Stimulated activated effector memory CD8-positive, alpha-beta T cell treated with anti-CD3 and anti-CD28 coated beads, Interleukin-12 subunit alpha, Interleukin-12 subunit beta, amount 100 ng/mL, for 72 hours (primary cell): ENCODE results near the gene IQGAP2.

Source experiments
- ATAC-seq: fragments of 150-1000 bp; cut with Tn5 transposase; 2 replicates; pipeline ENCODE4 v1.10.0; 2021
- DNase-seq, 2 donors: peaks; one replicate each; pipeline ENCODE4 v3.0.0; 2021 to 2022; ENCODE audit warnings: low spot score in 2 of 2
- H3K27ac Mint-ChIP-seq: one replicate; pipeline ENCODE4 v1.8.0; 2022; ENCODE audit warnings: mild to moderate bottlenecking, mixed read lengths
- H3K36me3 Mint-ChIP-seq: one replicate; pipeline ENCODE4 v1.8.0; 2022; ENCODE audit warnings: mild to moderate bottlenecking, mixed read lengths
- H3K4me1 Mint-ChIP-seq: one replicate; pipeline ENCODE4 v1.8.0; 2022; ENCODE audit warnings: mixed read lengths
- H3K4me3 Mint-ChIP-seq: one replicate; pipeline ENCODE4 v1.8.0; 2022; ENCODE audit warnings: mild to moderate bottlenecking, mixed read lengths
- H3K9me3 Mint-ChIP-seq: one replicate; pipeline ENCODE4 v1.8.0; 2022; ENCODE audit warnings: mixed read lengths

IQGAP2 gene

DNA sequence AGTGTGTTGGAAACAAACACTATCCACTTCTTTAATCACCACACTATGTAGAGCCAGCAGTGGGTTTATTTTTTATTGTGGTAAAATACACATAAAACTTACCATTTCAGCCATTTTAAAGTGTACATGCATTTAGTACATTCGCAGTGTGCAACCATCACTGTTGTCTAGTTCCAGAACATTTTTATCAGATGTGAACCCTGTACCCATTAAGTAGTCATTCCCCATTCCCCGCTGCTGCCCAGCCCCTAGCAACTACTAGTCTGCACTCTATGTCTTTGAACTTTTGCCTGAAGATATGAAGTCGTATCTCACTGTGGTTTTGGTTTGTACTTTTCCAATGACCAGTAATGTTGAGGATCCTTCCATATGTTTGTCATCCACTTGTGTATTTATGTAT, 282.6 kb downstream of the IQGAP2 start:
- Mint-ChIP-seq H3K9me3 (no peaks in the 10 kb centered on the region), H3K27ac (no peak overlapping the region), H3K36me3 (peaks cover 78% of the 10 kb centered on the region), H3K4me3 (no peak overlapping the region), H3K4me1 (peaks cover 23% of the 10 kb centered on the region)
- ATAC-seq, result no peak
- DNase-seq, result no peak

DNA sequence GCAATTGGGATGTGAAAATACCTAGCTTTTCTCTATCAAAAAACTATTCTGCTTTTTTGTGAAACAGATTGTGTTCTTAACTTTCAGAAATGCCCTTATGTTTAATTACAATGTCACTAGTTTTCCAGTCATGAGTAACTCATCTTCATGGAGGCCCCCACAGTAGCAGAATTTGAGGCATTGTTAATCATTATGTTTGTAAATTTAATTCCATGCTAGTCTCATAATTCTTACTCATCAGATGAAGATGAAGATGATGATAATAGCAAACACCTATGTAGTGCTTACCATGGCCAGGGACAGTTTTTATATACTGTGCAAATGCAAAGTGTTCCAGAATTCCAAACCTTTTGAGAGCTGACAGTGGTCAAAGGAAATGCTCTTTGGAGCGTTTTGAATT, 285.1 kb downstream of the IQGAP2 start:
- ATAC-seq, result no peak
- Mint-ChIP-seq H3K36me3 (peaks cover 67% of the 10 kb centered on the region), H3K9me3 (no peaks in the 10 kb centered on the region), H3K4me1 (peaks cover 36% of the 10 kb centered on the region), H3K4me3 (no peak overlapping the region), H3K27ac (no peak overlapping the region)
- no peak for DNase-seq

DNA sequence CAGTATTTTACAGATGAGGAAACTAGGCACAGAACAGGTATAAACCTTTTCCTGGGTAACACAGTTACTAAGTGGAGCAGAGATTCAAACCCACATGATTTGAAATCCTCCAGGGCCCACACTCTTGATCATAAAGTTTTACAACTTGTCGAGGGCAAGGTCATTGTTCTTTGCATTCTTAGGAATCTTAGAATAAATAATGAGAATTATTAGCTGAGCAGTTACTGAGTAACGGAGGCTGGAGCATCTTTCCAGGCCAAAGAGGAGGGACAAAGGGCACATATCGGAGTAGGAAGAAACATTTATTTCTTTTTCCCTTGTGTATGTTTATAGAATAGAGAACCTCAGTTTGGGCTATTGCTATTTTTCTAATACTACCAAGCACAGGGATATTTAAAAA, 285.8 kb downstream of the IQGAP2 start:
- peaks cover 36% of the 10 kb centered on the region for H3K4me1 Mint-ChIP-seq
- peaks cover 67% of the 10 kb centered on the region for H3K36me3 Mint-ChIP-seq
- ATAC-seq (no peak), DNase-seq (no peak)
- H3K9me3 Mint-ChIP-seq, result no peaks in the 10 kb centered on the region
- H3K4me3 Mint-ChIP-seq, result no peak overlapping the region
- no peak overlapping the region for H3K27ac Mint-ChIP-seq

DNA sequence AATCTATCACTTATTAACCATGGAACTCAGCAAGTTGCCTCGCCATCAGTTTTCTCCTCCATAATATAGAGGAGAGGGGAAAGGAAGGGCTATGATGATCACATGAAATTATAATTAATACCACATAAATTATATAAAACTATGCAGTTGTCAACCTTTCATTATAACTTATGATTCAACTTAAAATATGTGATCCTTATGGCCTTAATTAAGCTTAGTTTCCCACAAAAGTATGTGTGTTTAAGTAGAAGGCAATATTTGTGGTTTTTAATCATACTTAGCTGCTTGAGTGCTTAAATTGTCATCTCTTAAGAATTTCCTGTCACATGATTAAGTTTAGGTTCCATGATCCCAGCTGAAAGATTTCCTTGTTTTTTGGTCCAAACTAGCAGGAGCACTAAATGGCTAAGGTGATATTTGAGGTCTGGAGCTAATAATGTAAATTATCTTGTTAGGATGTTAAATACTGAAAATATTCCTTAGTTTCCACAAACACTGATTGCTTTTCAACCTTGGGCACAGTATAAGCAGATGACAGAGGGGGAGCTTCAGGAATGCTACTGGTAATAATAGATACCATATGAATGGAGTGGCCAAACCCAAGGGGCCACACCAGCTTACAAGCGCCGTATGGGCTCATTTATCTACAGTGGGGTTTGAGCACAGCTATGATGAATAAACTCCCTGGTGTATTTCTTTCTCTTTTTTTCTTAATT, 286.4 kb downstream of the IQGAP2 start:
- Mint-ChIP-seq H3K27ac (no peak overlapping the region), H3K36me3 (peaks cover 67% of the 10 kb centered on the region), H3K4me1 (peaks cover 36% of the 10 kb centered on the region), H3K4me3 (no peak overlapping the region), H3K9me3 (no peaks in the 10 kb centered on the region)
- ATAC-seq, result no peak
- no peak for DNase-seq

DNA sequence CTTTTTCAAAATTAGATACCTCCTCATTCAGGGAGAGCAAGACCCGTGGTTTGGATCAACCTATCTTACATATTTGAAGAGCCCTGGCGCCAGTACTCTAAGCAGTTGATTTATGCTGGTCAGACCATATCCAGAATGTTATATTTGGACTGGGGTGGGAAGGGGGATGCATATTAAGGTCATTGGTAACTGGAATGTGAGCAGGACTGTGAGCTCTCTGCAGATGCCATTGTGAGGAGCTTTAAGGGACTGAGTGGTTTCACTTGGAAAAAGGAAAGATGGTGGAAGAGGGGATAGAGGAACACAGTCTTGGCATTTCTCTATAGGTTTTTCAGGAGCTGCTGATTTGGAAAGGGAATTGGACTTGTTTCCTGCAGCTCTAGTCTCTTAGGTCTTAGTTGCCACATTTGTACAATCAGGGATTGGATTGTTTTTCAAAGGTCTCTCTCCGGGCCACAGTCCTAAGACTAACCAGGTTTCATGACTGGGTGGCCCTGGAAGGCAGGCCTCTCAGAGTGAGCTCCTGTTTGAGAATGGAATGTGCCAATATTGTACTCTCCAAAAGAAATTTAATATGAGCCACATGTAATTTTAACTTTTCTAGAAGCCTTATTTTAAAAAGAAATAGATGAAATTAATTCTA, 287.1 kb downstream of the IQGAP2 start:
- no peak for ATAC-seq
- Mint-ChIP-seq H3K27ac (peak overlapping the region; percentile 82), H3K9me3 (no peaks in the 10 kb centered on the region), H3K4me1 (peaks cover 31% of the 10 kb centered on the region), H3K36me3 (peaks cover 67% of the 10 kb centered on the region), H3K4me3 (no peak overlapping the region)
- DNase-seq, result no peak

DNA sequence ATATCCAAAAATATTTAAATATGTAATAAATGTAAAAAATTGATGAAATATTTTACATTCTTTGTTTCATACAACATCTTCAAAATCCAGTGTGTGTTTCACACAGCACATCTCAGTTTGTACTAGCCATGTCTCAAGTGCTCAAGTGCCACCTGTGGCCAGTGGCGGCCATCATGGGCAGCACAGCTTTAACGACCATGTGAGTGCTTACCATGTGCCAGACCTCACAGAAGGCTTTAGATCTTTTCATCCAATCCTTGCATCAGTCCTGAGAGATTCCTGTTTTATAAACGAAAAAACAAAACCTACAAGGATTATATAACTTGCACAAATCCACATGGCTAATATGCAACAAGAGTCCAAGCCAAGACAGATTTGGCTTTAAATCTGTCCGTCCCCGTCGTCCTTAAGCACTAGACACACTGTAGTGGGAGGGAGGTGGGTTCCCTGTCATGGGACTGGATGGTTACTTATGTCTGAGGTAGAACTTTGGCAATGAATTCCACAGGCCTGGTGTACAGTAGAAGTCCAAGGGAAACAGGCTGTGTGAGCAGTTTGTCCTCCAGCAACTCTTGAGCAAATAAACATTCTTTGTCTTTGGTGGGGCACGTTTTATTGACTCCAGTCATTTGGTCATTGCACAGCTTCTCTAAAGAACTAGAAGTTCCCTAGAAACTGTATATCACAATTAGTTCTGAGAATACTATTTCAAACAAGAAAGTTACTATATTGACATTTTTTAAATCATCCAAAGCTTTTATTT, 287.8 kb downstream of the IQGAP2 start:
- Mint-ChIP-seq H3K9me3 (no peaks in the 10 kb centered on the region), H3K4me1 (peaks cover 31% of the 10 kb centered on the region), H3K36me3 (peaks cover 67% of the 10 kb centered on the region), H3K27ac (peak overlapping the region; percentile 82), H3K4me3 (peak overlapping the region; percentile 54)
- no peak for DNase-seq
- ATAC-seq, result no peak

DNA sequence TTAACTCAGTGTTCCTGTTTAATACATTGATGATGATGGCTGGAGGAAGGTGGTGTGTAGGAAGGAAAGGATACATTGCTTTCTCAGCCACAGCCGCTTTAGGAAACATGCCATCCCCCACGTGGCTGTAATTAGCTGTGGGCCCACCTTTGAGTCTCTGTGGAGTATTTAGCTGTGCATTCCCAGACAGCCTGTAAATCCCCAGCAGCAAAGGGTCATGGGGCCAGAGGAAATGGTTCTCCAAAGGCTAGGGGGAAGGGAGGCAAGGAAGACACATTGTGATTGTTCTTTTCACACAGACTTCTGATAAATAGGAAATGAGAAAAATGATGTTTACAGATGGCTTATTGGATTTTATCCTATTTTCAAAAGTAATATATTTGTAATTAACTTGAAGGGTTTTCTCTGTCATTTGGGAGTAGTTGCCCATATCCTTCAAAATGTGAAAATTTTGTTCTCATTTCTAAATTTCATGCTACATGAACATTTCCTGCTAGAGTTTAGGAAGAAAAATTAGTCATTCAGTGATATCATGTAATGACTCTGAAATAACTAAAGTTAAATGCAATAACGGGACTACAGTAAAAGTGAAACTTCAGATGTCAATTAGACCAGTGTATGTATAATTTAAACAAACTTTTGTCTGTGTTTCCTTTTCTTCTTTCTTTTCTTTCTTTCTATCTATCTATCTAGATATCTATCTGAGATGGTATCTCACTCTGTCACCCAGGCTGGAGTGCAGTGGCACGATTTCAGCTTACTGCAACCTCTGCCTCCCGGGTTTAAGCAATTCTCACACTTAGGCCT, 288.6 kb downstream of the IQGAP2 start:
- ATAC-seq (peak; percentile 95), DNase-seq (peak in 1 of 2 donors; percentile 56)
- peaks cover 67% of the 10 kb centered on the region for H3K36me3 Mint-ChIP-seq
- peaks cover 31% of the 10 kb centered on the region for H3K4me1 Mint-ChIP-seq
- H3K4me3 Mint-ChIP-seq, result peak overlapping the region; percentile 54
- no peaks in the 10 kb centered on the region for H3K9me3 Mint-ChIP-seq
- H3K27ac Mint-ChIP-seq, result peak overlapping the region; percentile 82

DNA sequence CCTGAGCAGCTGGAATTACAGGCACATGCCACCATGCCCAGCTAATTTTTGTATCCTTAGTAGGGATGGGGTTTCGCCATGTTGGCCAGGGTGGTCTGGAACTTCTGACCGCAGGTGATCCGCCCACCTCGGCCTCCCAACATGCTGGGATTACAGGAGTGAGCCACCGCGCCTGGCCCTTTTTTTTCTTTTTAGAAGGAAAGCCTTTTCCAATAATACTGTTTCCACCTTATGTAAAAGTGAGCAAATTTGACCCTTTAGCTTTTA, 289.1 kb downstream of the IQGAP2 start:
- Mint-ChIP-seq H3K9me3 (no peaks in the 10 kb centered on the region), H3K4me1 (peaks cover 31% of the 10 kb centered on the region), H3K36me3 (peaks cover 68% of the 10 kb centered on the region), H3K4me3 (peak overlapping the region; percentile 54), H3K27ac (peak overlapping the region; percentile 82)
- no peak for DNase-seq
- ATAC-seq, result no peak

DNA sequence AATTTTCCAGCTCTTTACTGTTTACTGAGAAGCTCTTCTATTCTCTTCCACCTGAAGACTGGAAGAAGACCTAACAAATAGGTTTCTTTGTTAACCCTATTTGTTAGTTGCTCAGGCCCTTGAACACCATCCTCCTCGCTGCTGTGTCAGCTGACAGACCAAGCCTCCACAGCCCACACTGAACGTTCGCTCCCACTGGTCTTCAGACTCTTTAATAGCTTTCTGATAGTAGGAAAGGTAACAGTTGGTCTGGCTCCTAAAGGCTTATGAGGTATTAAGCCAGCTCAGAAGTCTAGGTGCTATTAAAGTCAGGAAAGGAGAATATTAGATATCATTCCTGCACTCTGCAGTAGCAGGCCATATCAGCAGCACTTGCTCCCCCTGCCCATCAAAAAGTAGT, 289.6 kb downstream of the IQGAP2 start:
- no peak for DNase-seq
- H3K4me1 Mint-ChIP-seq, result peaks cover 31% of the 10 kb centered on the region
- no peaks in the 10 kb centered on the region for H3K9me3 Mint-ChIP-seq
- ATAC-seq, result no peak
- peaks cover 68% of the 10 kb centered on the region for H3K36me3 Mint-ChIP-seq
- peak overlapping the region; percentile 54 for H3K4me3 Mint-ChIP-seq
- peak overlapping the region; percentile 82 for H3K27ac Mint-ChIP-seq

DNA sequence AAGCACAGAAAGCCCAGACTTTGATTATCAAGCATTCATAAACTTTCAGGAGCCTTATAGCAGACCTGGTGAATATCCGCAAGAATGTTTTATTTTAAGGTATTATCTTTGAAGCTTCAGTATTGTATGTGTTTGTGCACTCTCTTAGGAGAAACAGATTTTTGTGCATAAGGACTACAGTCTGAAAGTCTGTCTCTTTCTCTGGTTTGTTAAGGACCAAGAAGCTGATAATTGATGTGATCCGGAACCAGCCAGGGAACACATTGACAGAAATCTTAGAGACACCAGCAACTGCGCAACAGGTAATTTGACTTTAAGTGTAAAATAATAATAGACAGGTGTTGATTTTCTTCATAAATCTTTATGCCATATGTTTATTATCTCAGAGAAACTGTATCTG, 290.1 kb downstream of the IQGAP2 start:
- H3K27ac Mint-ChIP-seq, result peak overlapping the region; percentile 82
- no peak for ATAC-seq
- H3K4me3 Mint-ChIP-seq, result no peak overlapping the region
- H3K4me1 Mint-ChIP-seq, result peaks cover 31% of the 10 kb centered on the region
- peaks cover 68% of the 10 kb centered on the region for H3K36me3 Mint-ChIP-seq
- no peaks in the 10 kb centered on the region for H3K9me3 Mint-ChIP-seq
- DNase-seq, result no peak

DNA sequence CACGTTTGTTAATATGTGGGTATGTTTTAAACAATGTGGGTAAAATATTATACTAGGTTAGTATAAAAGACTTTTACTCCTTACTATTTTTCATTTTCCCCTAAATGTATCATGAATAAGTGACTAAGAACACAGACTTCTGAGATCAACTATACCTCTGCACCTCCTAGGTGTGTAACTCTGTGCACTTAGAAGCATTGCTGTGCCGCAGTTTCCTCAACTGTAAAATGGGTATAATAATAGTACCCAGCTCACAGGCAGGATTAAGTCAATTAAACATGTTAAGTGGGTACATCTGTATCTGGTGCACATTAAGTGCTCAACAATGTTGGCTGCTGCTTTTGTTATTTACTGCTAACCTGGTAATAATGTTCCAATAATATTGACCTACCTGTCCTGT, 291.2 kb downstream of the IQGAP2 start:
- H3K9me3 Mint-ChIP-seq, result no peaks in the 10 kb centered on the region
- H3K27ac Mint-ChIP-seq, result no peak overlapping the region
- peaks cover 66% of the 10 kb centered on the region for H3K36me3 Mint-ChIP-seq
- peaks cover 33% of the 10 kb centered on the region for H3K4me1 Mint-ChIP-seq
- no peak for ATAC-seq
- DNase-seq, result no peak
- H3K4me3 Mint-ChIP-seq, result no peak overlapping the region

DNA sequence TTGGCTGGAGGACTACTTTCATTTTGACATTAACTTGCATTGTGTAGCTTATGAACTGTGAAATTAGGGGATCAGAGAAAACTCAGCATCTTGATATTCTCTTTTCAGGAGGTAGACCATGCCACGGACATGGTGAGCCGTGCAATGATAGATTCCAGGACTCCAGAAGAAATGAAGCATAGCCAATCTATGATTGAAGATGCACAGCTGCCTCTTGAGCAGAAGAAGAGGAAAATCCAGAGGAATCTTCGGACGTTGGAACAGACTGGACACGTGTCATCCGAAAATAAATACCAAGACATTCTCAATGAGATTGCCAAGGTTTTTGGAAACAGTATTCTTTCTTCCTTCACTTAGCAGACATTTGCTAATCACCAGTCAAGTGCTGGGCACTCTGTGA, 292.3 kb downstream of the IQGAP2 start:
- Mint-ChIP-seq H3K4me1 (peaks cover 30% of the 10 kb centered on the region), H3K36me3 (peaks cover 73% of the 10 kb centered on the region), H3K9me3 (no peaks in the 10 kb centered on the region), H3K27ac (no peak overlapping the region), H3K4me3 (no peak overlapping the region)
- ATAC-seq (no peak), DNase-seq (no peak)

DNA sequence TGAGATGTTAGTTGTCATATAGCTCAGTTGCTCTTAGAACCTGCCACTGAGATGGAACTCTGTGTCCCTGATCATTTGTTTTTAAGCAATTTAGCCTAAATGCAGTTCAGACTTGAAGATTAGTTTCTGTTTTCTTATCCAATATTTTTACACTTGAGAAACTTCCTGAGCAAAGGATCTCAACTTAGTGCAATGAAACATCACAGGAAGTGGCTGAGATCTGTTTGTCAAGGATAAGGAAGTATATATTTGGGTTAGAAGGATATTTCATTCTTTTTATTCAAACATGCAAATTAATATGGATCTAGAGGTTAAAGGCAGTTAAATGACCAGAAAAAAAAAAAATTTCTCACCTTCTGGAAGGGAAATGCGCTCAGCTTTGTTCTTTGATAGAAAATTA, 293.2 kb downstream of the IQGAP2 start:
- no peak overlapping the region for H3K4me3 Mint-ChIP-seq
- DNase-seq (no peak), ATAC-seq (no peak)
- no peak overlapping the region for H3K27ac Mint-ChIP-seq
- peaks cover 82% of the 10 kb centered on the region for H3K36me3 Mint-ChIP-seq
- H3K9me3 Mint-ChIP-seq, result no peaks in the 10 kb centered on the region
- H3K4me1 Mint-ChIP-seq, result peaks cover 29% of the 10 kb centered on the region

DNA sequence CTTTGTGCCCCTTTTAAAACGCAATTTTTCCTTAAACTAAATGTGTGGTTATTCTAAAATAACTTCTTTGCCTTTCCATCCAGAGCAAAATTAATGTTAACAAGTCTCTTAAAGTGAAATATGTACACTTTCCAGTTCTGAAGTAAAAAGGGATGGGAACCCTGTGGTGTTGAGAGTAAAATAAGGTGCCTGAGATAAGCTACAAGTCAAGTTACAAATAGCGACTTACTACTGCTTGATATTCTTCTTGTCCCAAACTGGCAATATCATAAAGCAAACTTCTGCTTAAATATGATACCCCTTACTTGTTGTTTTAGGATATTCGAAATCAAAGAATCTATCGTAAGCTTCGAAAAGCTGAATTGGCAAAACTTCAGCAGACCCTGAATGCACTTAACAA, 294.6 kb downstream of the IQGAP2 start:
- Mint-ChIP-seq H3K27ac (no peak overlapping the region), H3K4me1 (peaks cover 15% of the 10 kb centered on the region), H3K36me3 (peaks cover 91% of the 10 kb centered on the region), H3K9me3 (no peaks in the 10 kb centered on the region), H3K4me3 (no peak overlapping the region)
- no peak for ATAC-seq
- no peak for DNase-seq

DNA sequence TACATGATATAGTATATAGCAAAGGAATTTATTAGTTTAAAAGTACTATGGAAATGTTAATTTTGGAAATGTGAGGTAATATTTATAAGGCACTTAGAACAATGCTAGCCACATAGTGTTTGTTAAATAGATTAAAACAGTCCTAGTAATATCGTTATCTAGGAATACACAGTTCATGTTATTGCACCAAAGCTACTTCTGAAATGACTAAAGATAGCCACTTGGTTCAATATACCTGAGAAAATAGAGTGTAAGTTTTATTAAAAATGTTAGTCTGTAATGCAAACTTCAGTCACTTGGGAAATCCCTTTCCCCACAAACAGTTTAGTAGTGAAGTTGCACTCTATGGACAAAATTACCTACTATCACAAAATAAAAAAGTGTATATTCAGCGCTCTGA, 297.5 kb downstream of the IQGAP2 start:
- ATAC-seq (peak; percentile 59), DNase-seq (no peak)
- peaks cover 77% of the 10 kb centered on the region for H3K36me3 Mint-ChIP-seq
- H3K27ac Mint-ChIP-seq, result peak overlapping the region; percentile 73
- no peaks in the 10 kb centered on the region for H3K9me3 Mint-ChIP-seq
- no peak overlapping the region for H3K4me3 Mint-ChIP-seq
- H3K4me1 Mint-ChIP-seq, result peaks cover 13% of the 10 kb centered on the region
